Transverse colon (tissue), 4 donors: ENCODE results near the gene PRLR. TPM values are rescaled to one million over a fixed set of nuclear protein-coding genes. Genes with fewer than 3 reads are reported as not detected.

Experiments used
- DNase-seq: peaks from one replicate; pipeline ENCODE4 v3.0.0-alpha.2; 2019
- H3K27ac ChIP-seq, 4 donors: fragments of 200-600 bp; sonication (generic); 2 replicates each; pipeline ENCODE4 v1.5.1; 2016 to 2018; ENCODE audit warnings: inconsistent platforms in 4 of 4
- H3K27me3 ChIP-seq: fragments of 200-600 bp; sonication (generic); 2 replicates; pipeline ENCODE4 v1.5.1; 2017; ENCODE audit warnings: inconsistent platforms
- H3K36me3 ChIP-seq, 4 donors: fragments of 200-600 bp; sonication (generic); 2 replicates each; pipeline ENCODE4 v1.5.1; 2017 to 2019; ENCODE audit warnings: inconsistent platforms in 4 of 4
- H3K4me1 ChIP-seq, 4 donors: fragments of 200-600 bp; sonication (generic); 2 replicates each; pipeline ENCODE4 v1.5.1; 2017 to 2020; ENCODE audit warnings: inconsistent platforms in 4 of 4
- H3K4me3 ChIP-seq, 4 donors: fragments of 200-600 bp; sonication (generic); 1 replicate in 1 of 4; 2 replicates in 3 of 4; pipeline versions ENCODE4 v1.5.1 to v1.6.1; 2017 to 2019; ENCODE audit warnings: inconsistent platforms in 4 of 4
- H3K9me3 ChIP-seq, 2 donors: fragments of 200-600 bp; sonication (generic); 2 replicates each; pipeline ENCODE4 v1.5.1; 2017 to 2019; ENCODE audit warnings: inconsistent platforms in 2 of 2
- CTCF ChIP-seq, 5 experiments: fragments of 200-600 bp in 3 of 5; fragments of 450-650 bp in 2 of 5; sonication (generic) in 3 of 5; IDR thresholded peaks; 1 replicate in 2 of 5; 2 replicates in 3 of 5; pipeline ENCODE4 v1.5.1; 2016 to 2017; ENCODE audit warnings: antibody characterized with exemption in 5 of 5, inconsistent platforms in 3 of 5, mild to moderate bottlenecking in 2 of 5, moderate library complexity in 1 of 5
- EP300 ChIP-seq: sonication (generic); formaldehyde crosslinking; IDR thresholded peaks from one replicate; pipeline ENCODE4 v1.6.1; 2017; ENCODE audit warnings: antibody characterized with exemption, low read depth
- POLR2A ChIP-seq: fragments of 450-650 bp; IDR thresholded peaks from one replicate; pipeline ENCODE4 v1.6.1; 2016; ENCODE audit warnings: antibody characterized with exemption, mild to moderate bottlenecking, moderate library complexity
- POLR2AphosphoS5 ChIP-seq, 3 donors: sonication (generic); formaldehyde crosslinking; IDR thresholded peaks; one replicate each; pipeline ENCODE4 v1.6.1; 2016; ENCODE audit warnings: antibody characterized with exemption in 3 of 3
- WGBS, 2 donors: methylation state at CpG; one replicate each; pipeline ENCODE4 v1.1.5; 2018; ENCODE audit warnings: low coverage in 1 of 2; 5-methylcytosine and 5-hydroxymethylcytosine counted together
- in situ Hi-C, 4 donors: fragments of 200-750 bp; cut with MboI; loops; one replicate each; pipeline versions ENCODE4 v1.15.0 to v1.15.1; 2017; ENCODE audit warnings: low sequenced_read_pairs in 3 of 4, low pct_ligation_motif_present in 1 of 4, low pct_unique_long_range_greater_than_20kb in 1 of 4
- intact Hi-C: fragments of 100-400 bp; cut with DNase I; formaldehyde crosslinking; loops from one replicate; pipeline ENCODE4 v1.15.1; 2023; ENCODE audit warnings: low total_unique reads
- total RNA-seq, 4 donors: library from RNA; depleted of rRNA; stranded (reverse); fragments of >200 nt; gene quantifications; one replicate each; pipeline ENCODE4 v1.1.0, GENCODE V29; 2016

The PRLR gene
- total RNA-seq, 4 donors from 2014 or later, result 4.9 to 19.8 (median 13.0) TPM

GRCh38 chr5:35201291-35201690, 29.0 kb downstream of the PRLR start:
- no peak for DNase-seq
- Histone ChIP-seq H3K36me3 (no peaks in the 10 kb centered on the region), H3K27me3 (no peaks in the 10 kb centered on the region), H3K4me3 (no peak overlapping the region), H3K27ac (no peak overlapping the region), H3K4me1 (peaks cover 12 to 47% (median 26%) of the 10 kb centered on the region in 4 donors), H3K9me3 (no peaks in the 10 kb centered on the region)
- intact Hi-C loops, result no loop called here
- WGBS, 2 donors, result 73 to 79% methylated on average over 2 of the region's 2 CpGs
- TF ChIP-seq POLR2A, result no peak
- TF ChIP-seq POLR2AphosphoS5 (IDR thresholded peaks at IDR 0.05), result no peak
- TF ChIP-seq CTCF (IDR thresholded peaks at IDR 0.05), result no peak
- TF ChIP-seq EP300, result no peak
- in situ Hi-C loops, result no loop called here

DNA sequence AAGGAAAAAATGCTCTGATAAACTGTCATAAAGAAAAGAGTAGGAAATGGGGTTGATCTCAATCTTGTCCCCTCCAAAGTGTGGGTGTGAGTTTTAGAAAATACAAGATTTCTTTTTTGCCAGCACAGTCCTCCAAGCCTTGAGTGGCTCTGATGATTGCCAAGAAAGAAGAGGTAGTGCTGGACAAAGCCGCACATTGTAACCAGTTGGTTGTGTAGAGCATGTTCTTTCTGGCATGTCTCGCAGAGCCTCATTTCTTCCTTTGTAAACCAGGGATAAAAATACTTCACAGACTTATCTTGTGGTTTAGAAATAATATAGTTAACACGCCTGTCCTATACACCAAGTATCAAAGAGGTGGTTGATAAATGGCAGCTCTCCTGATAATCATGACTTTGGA, 30.4 kb downstream of the PRLR start:
- in situ Hi-C loops, result loop anchor here in 1 of 4 donors (5.0 kb wide), 1 partner anchor 108 kb away; no protein-coding TSS in a partner anchor

GRCh38 chr5:35198686-35199085, 31.6 kb downstream of the PRLR start:
- H3K4me1 ChIP-seq, result peaks cover 12 to 68% (median 38%) of the 10 kb centered on the region in 4 donors
- in situ Hi-C loops, result loop anchor here in 1 of 4 donors (5.0 kb wide), 1 partner anchor 106 kb away; no protein-coding TSS in a partner anchor

More for the DNA sequence above, 30.4 kb downstream of the PRLR start:
- Histone ChIP-seq H3K9me3 (no peaks in the 10 kb centered on the region), H3K36me3 (no peaks in the 10 kb centered on the region), H3K27ac (no peak overlapping the region), H3K4me3 (no peak overlapping the region), H3K4me1 (peaks cover 12 to 61% (median 38%) of the 10 kb centered on the region in 4 donors), H3K27me3 (no peaks in the 10 kb centered on the region)
- 90 to 100% methylated on average over 1 to 3 of the region's 3 CpGs for WGBS, 2 donors
- intact Hi-C loops, result no loop called here
- no peak for TF ChIP-seq EP300
- no peak for DNase-seq

DNA sequence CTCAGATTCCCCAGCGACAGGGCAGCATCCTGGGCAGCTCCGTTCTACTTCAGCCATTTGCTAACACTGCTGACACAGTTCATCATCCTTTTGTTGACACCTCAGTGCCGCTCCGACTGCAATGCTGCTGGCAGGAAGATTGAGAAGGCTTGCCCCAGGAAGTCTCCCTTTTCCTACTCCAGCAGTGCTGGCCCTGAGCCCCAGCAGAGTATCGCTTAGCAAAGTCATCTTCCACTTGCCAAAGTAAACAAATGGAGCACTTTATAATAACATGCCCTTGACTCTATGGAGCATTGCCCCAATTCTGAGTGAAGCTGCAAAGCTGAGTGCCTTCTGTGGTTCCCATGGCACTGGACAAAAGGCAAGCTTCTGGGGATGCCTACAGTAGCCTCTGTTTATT, 32.2 kb downstream of the PRLR start:
- in situ Hi-C loops (loop anchor here in 1 of 4 donors (5.0 kb wide), 1 partner anchor 106 kb away; no protein-coding TSS in a partner anchor), intact Hi-C loops (no loop called here)
- TF ChIP-seq CTCF (IDR thresholded peaks at IDR 0.05) (no peak), EP300 (no peak), POLR2AphosphoS5 (IDR thresholded peaks at IDR 0.05) (peak in 1 of 3 donors; percentile 21)
- H3K4me1 ChIP-seq, result peaks cover 12 to 63% (median 38%) of the 10 kb centered on the region in 4 donors
- H3K9me3 ChIP-seq, result no peaks in the 10 kb centered on the region
- WGBS, 2 donors, result 18 to 19% methylated on average over 3 to 5 of the region's 5 CpGs
- H3K27ac ChIP-seq, result peak overlapping the region; percentile 9 to 71 (median 44)
- no peak overlapping the region for H3K4me3 ChIP-seq
- no peaks in the 10 kb centered on the region for H3K27me3 ChIP-seq
- H3K36me3 ChIP-seq, result no peaks in the 10 kb centered on the region
- peak; percentile 74 for DNase-seq

More at GRCh38 chr5:35198686-35199085, 31.6 kb downstream of the PRLR start:
- DNase-seq, result no peak
- Histone ChIP-seq H3K4me3 (no peak overlapping the region), H3K27ac (peak overlapping the region; percentile 9 to 71 (median 46)), H3K36me3 (no peaks in the 10 kb centered on the region), H3K9me3 (no peaks in the 10 kb centered on the region), H3K27me3 (no peaks in the 10 kb centered on the region)
- WGBS, 2 donors, result 38% methylated on average over 4 of the region's 4 CpGs; no CpG with 5 or more reads in 1 of the 2 donors
- TF ChIP-seq EP300 (no peak), CTCF (IDR thresholded peaks at IDR 0.05) (no peak), POLR2A (no peak), POLR2AphosphoS5 (IDR thresholded peaks at IDR 0.05) (no peak)
- intact Hi-C loops, result no loop called here
